Measurements from ENCODE around the gene GALNT7.

GALNT7 gene

DNA sequence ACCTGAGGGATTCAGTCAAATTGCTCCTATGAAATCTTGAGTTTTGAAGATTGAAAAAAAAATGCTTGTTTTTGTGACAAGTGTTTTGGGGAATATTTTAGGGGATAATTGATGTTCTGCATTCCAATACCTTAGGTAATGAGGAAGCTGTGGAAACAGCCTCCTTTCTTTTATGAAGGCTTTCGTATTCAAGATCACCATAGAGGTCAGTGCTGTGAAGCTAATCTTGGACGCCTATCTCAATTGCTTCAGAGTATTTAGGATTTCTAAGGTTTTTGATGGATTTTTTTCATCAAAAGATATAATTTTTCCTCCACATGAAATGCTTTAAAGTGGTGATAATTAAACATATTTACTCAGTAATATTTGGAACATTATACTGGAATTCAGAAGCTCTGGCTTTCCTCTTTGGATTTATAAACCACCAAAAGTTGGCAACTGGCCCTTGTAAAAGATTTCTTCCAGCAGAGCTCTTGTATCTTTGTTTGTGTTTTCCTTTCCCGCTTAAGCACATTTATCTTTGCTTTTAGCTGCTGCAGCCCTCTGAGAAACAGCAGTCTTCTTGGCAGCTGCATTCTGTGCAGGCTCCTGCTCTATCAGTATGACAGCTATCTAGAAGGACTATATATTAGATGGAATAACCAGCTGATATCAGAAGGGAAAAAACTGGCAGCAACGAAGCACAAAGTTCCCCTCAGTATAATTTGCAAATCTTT, 101.9 kb downstream of the GALNT7 start:
- no peak overlapping the region for H3K4me3 ChIP-seq (replicated peaks in 1 of 2; ENCODE audit: low read depth in 2 of 2, low read length in 2 of 2)
- TF ChIP-seq, protein P1, sequence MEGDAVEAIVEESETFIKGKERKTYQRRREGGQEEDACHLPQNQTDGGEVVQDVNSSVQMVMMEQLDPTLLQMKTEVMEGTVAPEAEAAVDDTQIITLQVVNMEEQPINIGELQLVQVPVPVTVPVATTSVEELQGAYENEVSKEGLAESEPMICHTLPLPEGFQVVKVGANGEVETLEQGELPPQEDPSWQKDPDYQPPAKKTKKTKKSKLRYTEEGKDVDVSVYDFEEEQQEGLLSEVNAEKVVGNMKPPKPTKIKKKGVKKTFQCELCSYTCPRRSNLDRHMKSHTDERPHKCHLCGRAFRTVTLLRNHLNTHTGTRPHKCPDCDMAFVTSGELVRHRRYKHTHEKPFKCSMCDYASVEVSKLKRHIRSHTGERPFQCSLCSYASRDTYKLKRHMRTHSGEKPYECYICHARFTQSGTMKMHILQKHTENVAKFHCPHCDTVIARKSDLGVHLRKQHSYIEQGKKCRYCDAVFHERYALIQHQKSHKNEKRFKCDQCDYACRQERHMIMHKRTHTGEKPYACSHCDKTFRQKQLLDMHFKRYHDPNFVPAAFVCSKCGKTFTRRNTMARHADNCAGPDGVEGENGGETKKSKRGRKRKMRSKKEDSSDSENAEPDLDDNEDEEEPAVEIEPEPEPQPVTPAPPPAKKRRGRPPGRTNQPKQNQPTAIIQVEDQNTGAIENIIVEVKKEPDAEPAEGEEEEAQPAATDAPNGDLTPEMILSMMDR (IDR thresholded peaks at IDR 0.05; ENCODE audit: low read depth, low read length), result no peak
- peak in 1 of 2 donors; percentile 73 for DNase-seq (ENCODE audit: low read depth in 2 of 2)

DNA sequence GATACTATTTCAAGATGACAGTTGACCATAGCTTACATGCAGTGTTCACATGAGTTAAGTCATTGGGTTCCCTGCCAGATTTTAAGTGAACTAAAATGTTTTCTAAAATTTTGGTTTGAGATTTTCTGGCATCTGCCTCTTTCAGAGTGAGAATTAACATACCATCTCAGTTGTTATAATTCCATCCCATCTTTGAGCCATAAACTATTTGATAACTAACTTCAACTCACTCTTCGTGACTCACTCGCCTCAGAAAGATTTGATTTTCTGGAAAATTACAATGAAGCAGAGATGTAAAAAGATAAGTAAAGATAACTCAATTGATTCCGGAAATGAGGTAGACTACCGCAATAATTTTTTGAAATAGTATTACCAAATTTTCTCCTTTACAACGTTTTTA, 103.7 kb downstream of the GALNT7 start:
- TF ChIP-seq, protein P1 (IDR thresholded peaks at IDR 0.05; ENCODE audit: low read depth, low read length), result no peak
- no peak for DNase-seq (ENCODE audit: low read depth in 2 of 2)
- no peak overlapping the region for H3K4me3 ChIP-seq (replicated peaks in 1 of 2; ENCODE audit: low read depth in 2 of 2, low read length in 2 of 2)

DNA sequence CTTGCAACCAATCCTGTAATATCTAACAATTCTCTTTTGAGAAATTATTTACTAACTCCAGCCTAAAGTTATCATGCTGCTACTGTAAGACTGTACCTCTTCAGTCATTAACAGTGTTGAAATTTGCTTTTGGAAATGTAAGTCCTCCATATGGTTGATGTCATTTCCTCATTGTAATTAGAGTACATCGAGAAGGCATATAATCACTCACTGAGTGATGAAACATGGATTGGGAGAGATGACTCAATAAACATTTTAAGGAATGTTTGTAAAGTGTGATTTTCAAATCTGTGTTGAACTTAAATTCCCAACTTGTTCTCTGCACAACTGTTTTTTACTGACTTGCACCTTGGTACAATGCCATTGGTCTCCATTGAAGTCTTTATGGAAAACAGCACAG, 104.4 kb downstream of the GALNT7 start:
- H3K4me3 ChIP-seq (replicated peaks in 1 of 2; ENCODE audit: low read depth in 2 of 2, low read length in 2 of 2), result no peak overlapping the region
- DNase-seq (ENCODE audit: low read depth in 2 of 2), result peak; percentile 62 to 74
- TF ChIP-seq, protein P1 (IDR thresholded peaks at IDR 0.05; ENCODE audit: low read depth, low read length), result no peak

DNA sequence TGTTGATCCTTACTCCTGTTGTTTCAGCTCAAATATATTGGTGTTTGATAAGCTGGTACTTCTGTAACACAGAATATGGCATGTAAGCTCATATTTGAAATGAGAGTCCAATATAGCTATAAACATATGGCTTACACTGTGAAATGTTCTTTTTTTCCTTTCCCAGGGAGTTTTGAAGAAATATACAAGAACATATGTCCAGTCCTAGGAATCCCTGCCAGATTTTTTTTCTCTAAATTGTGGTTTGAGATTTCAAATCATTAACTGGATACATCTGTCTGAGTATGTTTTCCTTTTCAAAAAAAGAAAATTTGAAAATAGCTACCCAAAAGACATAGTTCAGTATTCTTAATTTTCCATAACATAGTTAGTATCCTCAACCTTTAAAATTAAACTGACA, 105.3 kb downstream of the GALNT7 start:
- TF ChIP-seq, protein P1 (IDR thresholded peaks at IDR 0.05; ENCODE audit: low read depth, low read length), result no peak

DNA sequence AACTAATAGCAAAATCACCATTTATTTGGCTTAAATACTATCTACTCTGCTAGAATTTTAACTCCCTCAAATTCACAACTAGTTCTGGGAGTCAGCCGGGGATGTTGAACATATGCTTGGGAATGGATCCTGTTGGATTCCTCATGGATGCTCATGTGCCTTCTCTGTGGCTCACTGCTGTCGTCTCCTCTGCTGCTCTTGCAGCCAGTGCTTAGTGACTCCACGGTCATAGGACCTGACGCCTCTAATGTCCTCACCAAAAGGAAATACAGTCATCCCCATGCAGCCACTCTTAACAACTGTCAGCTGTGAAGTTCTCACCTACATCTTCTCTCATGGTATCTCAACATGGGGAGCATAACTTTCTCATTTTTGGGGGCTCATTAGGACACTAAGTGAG, 106.1 kb downstream of the GALNT7 start:
- no peak for DNase-seq (ENCODE audit: low read depth in 2 of 2)
- H3K4me3 ChIP-seq (replicated peaks in 1 of 2; ENCODE audit: low read depth in 2 of 2, low read length in 2 of 2), result no peak overlapping the region
- TF ChIP-seq, protein P1 (IDR thresholded peaks at IDR 0.05; ENCODE audit: low read depth, low read length), result no peak

More for the DNA sequence above, 105.3 kb downstream of the GALNT7 start:
- no peak overlapping the region for H3K4me3 ChIP-seq (replicated peaks in 1 of 2; ENCODE audit: low read depth in 2 of 2, low read length in 2 of 2)
- DNase-seq (ENCODE audit: low read depth in 2 of 2), result no peak

DNA sequence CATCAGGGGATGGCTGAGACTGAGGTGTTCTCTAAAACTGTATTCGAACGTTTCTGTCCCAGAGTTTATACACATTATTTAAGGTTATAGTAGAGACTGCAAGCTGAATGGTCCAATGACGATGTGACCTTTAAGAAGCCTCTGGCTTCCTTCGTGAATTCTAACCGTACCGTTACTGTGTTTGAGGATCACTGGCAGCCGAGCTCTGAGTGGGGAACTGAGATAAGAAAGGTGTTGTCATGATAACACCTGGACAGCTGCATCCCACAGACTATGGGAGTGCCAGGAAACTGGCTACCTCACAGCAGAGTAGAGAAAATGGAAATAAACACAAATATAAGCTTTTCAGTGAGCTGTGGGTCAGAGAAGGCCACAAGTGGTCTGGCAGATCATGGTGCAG, 106.5 kb downstream of the GALNT7 start:
- DNase-seq (ENCODE audit: low read depth in 2 of 2), result no peak
- H3K4me3 ChIP-seq (replicated peaks in 1 of 2; ENCODE audit: low read depth in 2 of 2, low read length in 2 of 2), result no peak overlapping the region
- TF ChIP-seq, protein P1 (IDR thresholded peaks at IDR 0.05; ENCODE audit: low read depth, low read length), result no peak

DNA sequence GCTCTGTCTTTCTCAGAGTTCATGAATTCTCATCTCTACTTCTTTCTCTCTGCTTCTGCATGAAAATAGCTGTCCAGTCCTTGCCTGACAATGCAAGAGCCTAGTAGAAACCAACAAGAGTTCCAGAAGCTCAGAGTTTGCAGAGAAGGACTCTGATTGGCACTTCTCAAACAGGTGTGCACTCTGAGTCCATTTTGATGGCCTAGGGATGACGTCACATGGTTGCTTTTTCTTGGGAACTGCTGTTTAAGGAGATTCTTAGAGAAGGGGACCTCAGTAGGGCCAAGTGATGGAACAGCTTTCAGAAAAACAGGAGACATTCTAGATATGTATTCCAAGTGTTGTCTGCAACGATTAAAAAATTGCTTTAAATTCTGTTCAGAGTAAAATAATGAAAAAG, 108.7 kb downstream of the GALNT7 start:
- TF ChIP-seq, protein P1 (IDR thresholded peaks at IDR 0.05; ENCODE audit: low read depth, low read length), result no peak
- H3K4me3 ChIP-seq (replicated peaks in 1 of 2; ENCODE audit: low read depth in 2 of 2, low read length in 2 of 2), result no peak overlapping the region
- DNase-seq (ENCODE audit: low read depth in 2 of 2), result no peak

Measured in cardiac fibroblast (primary cell).